ENCODE data around the gene PASD1. TPM values are rescaled to one million over a fixed set of nuclear protein-coding genes. Genes with fewer than 3 reads are reported as not detected.

Gene PASD1
- total RNA-seq, 2 donors from 2014 or later = not detected

DNA sequence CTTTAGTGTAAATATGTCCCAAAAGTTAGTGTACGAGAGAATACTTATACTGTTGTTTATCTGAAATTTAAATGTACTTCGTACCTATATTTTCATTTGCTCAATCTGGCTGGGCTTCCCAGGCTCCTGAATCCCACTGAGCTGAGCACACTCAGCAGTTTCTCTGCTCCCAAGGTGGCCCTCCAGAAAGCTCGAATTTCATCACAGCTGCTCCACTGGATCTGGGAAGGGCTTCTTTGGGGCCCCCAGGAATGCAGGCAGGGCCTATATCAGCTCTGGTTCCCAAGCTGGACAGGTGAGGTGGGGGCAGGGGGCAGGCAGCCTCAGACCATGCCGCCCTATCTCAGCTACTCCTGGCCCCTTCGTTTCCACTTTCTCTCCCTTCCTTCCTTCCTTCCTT is 150.9 kb downstream of the PASD1 start:
- ATAC-seq (no peak), DNase-seq (ENCODE audit: low spot score) (no peak)
- H3K4me1 Mint-ChIP-seq (ENCODE audit: low read depth in 2 of 2) = no peaks in the 10 kb centered on the region
- H3K27ac Mint-ChIP-seq = no peak overlapping the region
- peaks cover 10 to 19% of the 10 kb centered on the region in 2 donors for H3K27me3 Mint-ChIP-seq
- no peaks in the 10 kb centered on the region for H3K9me3 Mint-ChIP-seq
- H3K4me3 Mint-ChIP-seq = no peak overlapping the region
- H3K36me3 Mint-ChIP-seq = no peaks in the 10 kb centered on the region

DNA sequence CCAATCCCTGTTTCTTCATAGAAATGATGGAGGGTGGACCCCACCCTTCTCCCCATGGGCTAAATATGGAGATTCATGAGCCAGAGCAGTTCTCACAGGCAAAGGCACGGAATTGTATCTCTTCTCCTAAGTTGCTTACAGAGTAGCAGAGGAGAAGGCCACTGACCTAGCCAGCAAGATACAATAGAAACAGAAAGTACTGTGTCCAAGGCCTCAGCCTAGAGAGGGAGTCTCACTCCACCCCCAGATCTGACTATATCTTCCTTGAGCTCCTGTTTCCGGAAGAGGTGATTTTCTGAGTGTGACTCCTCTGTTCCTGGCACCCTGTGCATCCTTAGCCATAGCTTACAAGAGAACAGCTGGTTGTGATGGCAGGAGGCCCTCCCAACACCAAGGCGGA is 152.3 kb downstream of the PASD1 start, which contains the start of gene FATE1:
Gene FATE1, plus strand, starts transcription at position 284 of the 400 bp plus-strand sequence. Its CDS starts 85 bp downstream, at position 369.
- Mint-ChIP-seq H3K4me1 (ENCODE audit: low read depth in 2 of 2) (no peaks in the 10 kb centered on the region), H3K9me3 (no peaks in the 10 kb centered on the region), H3K27me3 (peaks cover 10 to 19% of the 10 kb centered on the region in 2 donors), H3K36me3 (no peaks in the 10 kb centered on the region), H3K27ac (no peak within 1 kb of the TSS), H3K4me3 (no peak within 1 kb of the TSS)
- no peak for DNase-seq (ENCODE audit: low spot score)
- no peak for ATAC-seq

DNA sequence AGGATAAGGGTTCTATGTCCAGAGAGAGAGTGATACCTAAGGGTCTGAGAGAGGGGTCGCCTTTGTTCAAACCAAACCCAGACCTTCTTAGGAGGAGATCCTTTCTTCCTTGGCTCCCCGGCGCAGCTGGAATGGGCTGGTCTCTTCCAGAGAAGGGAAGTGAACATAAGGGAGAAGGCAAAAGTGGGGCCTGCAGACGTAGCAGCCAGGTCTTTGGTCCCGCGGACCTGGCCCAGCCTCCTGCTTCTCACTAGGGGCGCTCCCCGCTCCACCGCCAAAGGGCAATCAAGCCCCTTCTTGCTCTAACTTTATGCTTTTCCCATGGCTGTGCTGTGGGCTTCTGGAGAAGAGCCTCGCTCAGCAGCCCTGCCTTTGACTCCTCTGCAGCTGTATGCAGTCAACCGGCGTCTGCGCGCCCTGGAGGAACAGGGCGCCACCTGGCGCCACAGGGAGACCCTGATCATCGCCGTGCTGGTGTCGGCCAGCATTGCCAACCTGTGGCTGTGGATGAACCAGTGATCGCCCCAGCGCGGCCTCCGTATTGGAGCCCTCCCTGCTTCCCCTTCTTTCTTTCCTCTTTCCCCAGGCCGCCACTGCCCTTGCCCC is 158.9 kb downstream of the PASD1 start:
- DNase-seq (ENCODE audit: low spot score) (no peak), ATAC-seq (no peak)
- Mint-ChIP-seq H3K27ac (no peak overlapping the region), H3K36me3 (no peaks in the 10 kb centered on the region), H3K4me3 (no peak overlapping the region), H3K27me3 (peaks cover 0 to 18% of the 10 kb centered on the region in 2 donors), H3K4me1 (ENCODE audit: low read depth in 2 of 2) (no peaks in the 10 kb centered on the region), H3K9me3 (no peaks in the 10 kb centered on the region)

DNA sequence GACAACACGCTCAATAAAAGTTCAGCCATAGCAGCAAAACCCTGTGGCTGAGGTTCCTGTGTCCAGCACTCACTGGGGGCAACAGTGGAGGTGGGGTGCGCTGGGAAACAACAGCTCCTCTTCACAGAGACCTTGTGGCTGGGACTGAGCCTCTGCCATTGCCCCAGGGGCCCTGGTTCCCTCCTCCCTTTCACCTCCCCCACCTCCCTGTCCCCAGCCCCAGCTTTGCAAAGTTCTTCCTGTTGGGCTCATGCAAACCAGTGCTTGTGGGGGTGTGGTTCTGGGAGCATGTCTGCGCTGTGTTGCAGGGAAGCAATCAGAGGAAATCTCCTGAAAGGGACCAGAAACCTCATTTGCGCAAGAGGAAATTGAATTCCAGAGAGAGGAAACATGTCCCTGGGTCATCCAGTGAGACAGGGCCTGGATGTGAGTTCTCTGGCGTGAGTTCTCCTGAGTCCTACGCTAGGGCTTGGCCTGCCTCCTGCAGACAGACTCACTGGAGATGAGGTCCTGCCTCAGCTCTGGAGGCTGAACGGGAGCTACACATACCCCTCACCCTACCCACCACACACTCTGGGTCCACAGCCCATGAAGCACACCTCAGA is 159.8 kb downstream of the PASD1 start:
- no peak for ATAC-seq
- H3K4me1 Mint-ChIP-seq (ENCODE audit: low read depth in 2 of 2) = no peaks in the 10 kb centered on the region
- no peak overlapping the region for H3K4me3 Mint-ChIP-seq
- no peaks in the 10 kb centered on the region for H3K9me3 Mint-ChIP-seq
- H3K36me3 Mint-ChIP-seq = no peaks in the 10 kb centered on the region
- H3K27me3 Mint-ChIP-seq = peaks cover 0 to 11% of the 10 kb centered on the region in 2 donors
- DNase-seq (ENCODE audit: low spot score) = no peak
- H3K27ac Mint-ChIP-seq = no peak overlapping the region

DNA sequence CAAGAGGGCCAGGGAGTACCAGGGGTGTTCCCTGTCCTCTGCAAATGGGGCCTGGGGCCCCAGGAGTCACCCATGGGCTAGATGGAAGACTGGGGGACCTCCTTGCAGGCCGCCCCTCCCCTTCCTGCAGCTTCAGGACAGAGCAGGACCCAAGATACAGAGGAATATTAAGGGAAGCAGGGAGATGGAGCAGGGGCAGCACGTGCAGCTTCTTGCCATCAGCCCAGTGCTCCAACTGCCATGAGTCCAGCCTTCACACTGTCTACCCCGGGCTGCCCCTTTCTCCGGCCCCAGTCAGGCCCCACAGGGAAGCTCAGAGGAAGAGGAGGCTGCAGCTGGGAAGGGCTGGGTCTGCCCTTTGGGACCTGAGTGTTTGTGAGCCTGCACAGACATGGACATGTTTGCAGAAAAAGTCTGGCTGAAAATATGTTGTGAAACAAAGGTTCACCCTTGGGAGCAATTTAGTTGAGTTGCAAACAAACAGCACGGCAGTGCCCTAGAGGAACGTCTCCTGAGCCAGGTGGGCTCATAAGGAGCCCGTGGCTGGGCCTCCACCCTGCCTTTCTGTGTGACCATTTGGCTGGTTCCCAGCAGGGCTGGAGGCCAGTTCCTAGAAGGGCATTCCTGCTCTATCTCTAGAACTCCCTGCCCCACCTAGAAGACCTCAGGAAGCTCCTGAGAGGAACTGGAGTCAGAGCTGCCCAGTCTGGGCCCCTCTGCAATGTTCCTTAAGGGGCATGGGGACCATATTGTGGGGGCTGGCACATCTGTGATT is 161.3 kb downstream of the PASD1 start:
- Mint-ChIP-seq H3K27me3 (peaks cover 0 to 10% of the 10 kb centered on the region in 2 donors), H3K27ac (no peak overlapping the region), H3K9me3 (no peaks in the 10 kb centered on the region), H3K4me3 (no peak overlapping the region), H3K4me1 (ENCODE audit: low read depth in 2 of 2) (no peaks in the 10 kb centered on the region), H3K36me3 (no peaks in the 10 kb centered on the region)
- ATAC-seq (no peak), DNase-seq (ENCODE audit: low spot score) (no peak)

DNA sequence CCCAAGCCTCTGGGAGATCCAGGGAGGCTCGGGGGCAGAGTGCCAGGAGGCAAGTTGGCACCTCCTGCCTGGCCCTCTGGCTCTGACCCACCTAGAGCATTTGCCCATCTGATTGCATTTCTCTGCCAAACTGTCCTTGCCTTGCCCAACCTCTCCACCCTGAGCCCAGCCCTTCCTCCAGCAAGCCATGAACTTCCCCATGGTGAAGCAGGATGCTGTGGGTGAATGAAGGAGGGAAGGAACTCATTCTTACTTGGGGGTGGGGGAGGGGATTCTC is 161.8 kb downstream of the PASD1 start:
- DNase-seq (ENCODE audit: low spot score) (no peak), ATAC-seq (no peak)
- no peak overlapping the region for H3K27ac Mint-ChIP-seq
- H3K27me3 Mint-ChIP-seq = peaks cover 0 to 10% of the 10 kb centered on the region in 2 donors
- no peaks in the 10 kb centered on the region for H3K36me3 Mint-ChIP-seq
- H3K9me3 Mint-ChIP-seq = no peaks in the 10 kb centered on the region
- H3K4me3 Mint-ChIP-seq = no peak overlapping the region
- H3K4me1 Mint-ChIP-seq (ENCODE audit: low read depth in 2 of 2) = no peaks in the 10 kb centered on the region

Other genes starting within 250 kb of the PASD1 start
- 10 to 100 TPM; 21.2 to 25.2 TPM for gene VMA21, start 166.5 kb upstream of the PASD1 start, total RNA-seq
- not detected for gene PRRG3, start 131.8 kb downstream of the PASD1 start, total RNA-seq
- gene FATE1, start 152.4 kb downstream of the PASD1 start, total RNA-seq = not detected
- not detected for gene CNGA2, start 171.1 kb downstream of the PASD1 start, total RNA-seq